K562 (cell line): ENCODE data around the gene SLC25A10. TPM values are rescaled to one million over a fixed set of nuclear protein-coding genes. Genes with fewer than 3 reads are reported as not detected.
A peak's percentile ranks its signal among the peaks of the same experiment; 100 is the strongest.

Experiments
- ATAC-seq: fragments of 200-7000 bp; cut with Tn5 transposase; 3 replicates; pipeline ENCODE4 v1.9.1; 2020; ENCODE audit warnings: moderate library complexity
- BruUV-seq: library from RNA; stranded (reverse); fragments of 400-500 nt; replicated peaks from 2 replicates; lab custom pipeline; 2021; lab: Mats Ljungman, UMichigan
- CTCF ChIA-PET: fragments of 300-600 bp; formaldehyde crosslinking; extraction: SDS; loops from one replicate; lab custom pipeline; 2021; ENCODE audit warnings: low intra/inter-chr PET ratio; lab: Yijun Ruan, JAX
- POLR2A ChIA-PET: fragments of 300-600, 350-650 bp; sonication (Branson Sonifier 250); formaldehyde crosslinking; extraction: SDS; loops from one replicate; lab custom pipeline; 2021; ENCODE audit warnings: antibody characterized with exemption, inconsistent platforms; lab: Yijun Ruan, JAX
- DNase-seq, 4 experiments: peaks; one replicate each; pipeline versions ENCODE4 v3.0.0 to v3.0.0-alpha.2; 2011 to 2018; ENCODE audit warnings: low spot score in 3 of 4, mixed read lengths in 3 of 4; ENCODE audit errors: extremely low read depth in 1 of 4
- FAIRE-seq: peaks from 2 replicates; lab custom pipeline; 2011; peaks lifted over from hg19 to GRCh38; lab: Jason Lieb, UNC
- H2AFZ ChIP-seq: 2 replicates; pipeline ENCODE4 v1.6.0; 2011; ENCODE audit warnings: low read depth, low read length, control low read depth, inconsistent platforms
- H3K27ac ChIP-seq: fragments of 200-600 bp; 3 replicates; pipeline ENCODE4 v1.8.0; 2011; ENCODE audit warnings: low read depth, mild to moderate bottlenecking, control low read depth, inconsistent platforms, low read length, moderate library complexity, mixed read lengths; ENCODE audit errors: extremely low read depth
- H3K27me3 ChIP-seq, 2 experiments: fragments of 300-600 bp in 1 of 2; 2 replicates in 1 of 2; 3 replicates in 1 of 2; pipeline versions ENCODE4 v1.6.0 to v1.8.0; 2011; ENCODE audit warnings: inconsistent platforms in 2 of 2, low read length in 2 of 2, mild to moderate bottlenecking in 1 of 2, mixed read lengths in 1 of 2, moderate library complexity in 1 of 2; ENCODE audit not compliant: control insufficient read depth in 2 of 2, insufficient read depth in 2 of 2
- H3K36me3 ChIP-seq: fragments of 300-600 bp; 3 replicates; pipeline ENCODE4 v1.8.0; 2011; ENCODE audit warnings: mild to moderate bottlenecking, low read length, inconsistent platforms; ENCODE audit not compliant: control insufficient read depth, insufficient read depth
- H3K4me1 ChIP-seq, 2 experiments: fragments of 200-600 bp in 1 of 2; replicated peaks in 1 of 2; 2 replicates in 1 of 2; 3 replicates in 1 of 2; pipeline versions ENCODE4 v1.5.1 to v1.8.0; 2011; ENCODE audit warnings: inconsistent platforms in 2 of 2, low read length in 2 of 2, mild to moderate bottlenecking in 1 of 2, mixed read lengths in 1 of 2, moderate library complexity in 1 of 2; ENCODE audit not compliant: control insufficient read depth in 2 of 2, insufficient read depth in 2 of 2
- H3K4me2 ChIP-seq: 2 replicates; pipeline ENCODE4 v1.6.1; 2011; ENCODE audit warnings: low read length, control low read depth, inconsistent platforms, mixed read lengths; ENCODE audit not compliant: insufficient read depth
- H3K4me3 ChIP-seq: fragments of 200-600 bp; sonication (generic), shearing (Covaris generic); 2 replicates; pipeline ENCODE4 v1.5.1; 2016; ENCODE audit warnings: control low read depth, inconsistent platforms
- H3K79me2 ChIP-seq: fragments of 200-600 bp; 3 replicates; pipeline ENCODE4 v1.8.0; 2011; ENCODE audit warnings: low read length, inconsistent platforms; ENCODE audit not compliant: control insufficient read depth, insufficient read depth
- H3K9ac ChIP-seq, 2 experiments: 2 replicates each; pipeline versions ENCODE4 v1.6.0 to v1.6.1; 2011; ENCODE audit warnings: low read depth in 2 of 2, low read length in 2 of 2, control low read depth in 1 of 2, inconsistent platforms in 1 of 2, mild to moderate bottlenecking in 1 of 2, mixed read lengths in 1 of 2; ENCODE audit not compliant: insufficient read depth in 1 of 2
- H3K9me1 ChIP-seq: one replicate; pipeline ENCODE4 v1.6.0; 2011; ENCODE audit warnings: inconsistent platforms, mild to moderate bottlenecking, low read length, moderate library complexity; ENCODE audit not compliant: control insufficient read depth, insufficient read depth
- H3K9me3 ChIP-seq: replicated peaks from 2 replicates; pipeline ENCODE4 v1.5.1; 2011; ENCODE audit warnings: low read depth, low read length, inconsistent platforms; ENCODE audit not compliant: control insufficient read depth, insufficient read depth
- H4K20me1 ChIP-seq: replicated peaks from 2 replicates; pipeline ENCODE4 v1.6.1; 2011; ENCODE audit warnings: low read length, inconsistent platforms, mixed read lengths; ENCODE audit not compliant: control insufficient read depth, insufficient read depth
- BCOR ChIP-seq: fragments of 450-650 bp; IDR thresholded peaks from 2 replicates; pipeline ENCODE4 v1.6.1; 2016
- CAMTA2 ChIP-seq: fragments of 250-450 bp; sonication (Bioruptor Pico); conservative IDR thresholded peaks from 2 replicates; pipeline ENCODE4 v1.5.1; 2022
- EP400 ChIP-seq: fragments of 450-650 bp; IDR thresholded peaks from 2 replicates; pipeline ENCODE4 v1.6.1; 2017; ENCODE audit warnings: antibody characterized with exemption, mild to moderate bottlenecking, moderate library complexity
- KHSRP ChIP-seq: fragments of 450-650 bp; IDR thresholded peaks from 2 replicates; pipeline ENCODE4 v1.6.1; 2017
- LCOR ChIP-seq: sonication (generic); formaldehyde crosslinking; IDR thresholded peaks from 2 replicates; pipeline ENCODE4 v1.8.0; 2022; ENCODE audit warnings: mild to moderate bottlenecking, missing genetic modification reagents
- PHB ChIP-seq: fragments of 250-450 bp; sonication (Bioruptor Pico); IDR thresholded peaks from 2 replicates; pipeline ENCODE4 v1.5.0; 2021
- POLR2AphosphoS5 ChIP-seq: IDR thresholded peaks from 2 replicates; pipeline ENCODE4 v1.6.1; 2011; ENCODE audit warnings: mild to moderate bottlenecking, low read depth, low read length, moderate library complexity; ENCODE audit not compliant: control insufficient read depth, insufficient read depth
- RAD51 ChIP-seq: fragments of 450-650 bp; IDR thresholded peaks from 2 replicates; pipeline ENCODE4 v1.7.1; 2016; ENCODE audit warnings: low read depth, mild to moderate bottlenecking, borderline replicate concordance
- RBM15 ChIP-seq: fragments of 200-400 bp; formaldehyde crosslinking; IDR thresholded peaks from 2 replicates; pipeline ENCODE4 v1.6.1; 2018; ENCODE audit warnings: mild to moderate bottlenecking, low read length, moderate library complexity; ENCODE audit not compliant: insufficient read depth
- RBM25 ChIP-seq: fragments of 200-400 bp; formaldehyde crosslinking; IDR thresholded peaks from 2 replicates; pipeline ENCODE4 v1.6.1; 2018; ENCODE audit warnings: low read length, low read depth, moderate library complexity; ENCODE audit not compliant: severe bottlenecking
- TFAM ChIP-seq: fragments of 250-450 bp; sonication (Bioruptor Pico); conservative IDR thresholded peaks from 2 replicates; pipeline ENCODE4 v1.5.0; 2021; ENCODE audit warnings: mild to moderate bottlenecking, moderate library complexity
- ZNF212 ChIP-seq: fragments of 450-650 bp; formaldehyde crosslinking; IDR thresholded peaks from 2 replicates; pipeline ENCODE4 v1.4.0; 2020; ENCODE audit warnings: mild to moderate bottlenecking
- ZNF316 ChIP-seq: fragments of 450-650 bp; IDR thresholded peaks from 2 replicates; pipeline ENCODE4 v1.6.1; 2016
- WGBS: fragments of 100-300 bp; shearing (Covaris generic); methylation state at CpG from one replicate; pipeline ENCODE4 v1.1.6; 2016; ENCODE audit warnings: low coverage, mixed read lengths; ENCODE audit not compliant: insufficient coverage; ENCODE audit errors: missing lambda C conversion rate; 5-methylcytosine and 5-hydroxymethylcytosine counted together
- in situ Hi-C: fragments of 300-500 bp; cut with MboI; formaldehyde crosslinking; loops from 4 replicates; pipeline ENCODE4 v1.15.0; 2018; ENCODE audit warnings: inconsistent platforms, mixed read lengths
- intact Hi-C: fragments of 100-400 bp; cut with micrococcal nuclease; formaldehyde crosslinking; loops from 2 replicates; pipeline ENCODE4 v1.14.2; 2022
- polyA plus RNA-seq, 8 experiments: library from polyadenylated mRNA; depleted of rRNA in 4 of 8; stranded (reverse) in 5 of 8; unstranded in 3 of 8; fragments of >200 nt; fragmentation: Nextera tagmentation in 2 of 8; fragmentation: Illumina TruSeq in 1 of 8; extraction: Ambion mirVana in 2 of 8; extraction: Trizol in 1 of 8; gene quantifications; 2 replicates each; pipeline versions ENCODE4 v1.2.1 to v1.2.3, GENCODE V29; 2011 to 2014; ENCODE audit warnings: inconsistent platforms in 1 of 8, missing spikeins in 1 of 8
- total RNA-seq, 7 experiments: library from RNA; depleted of rRNA in 6 of 7; stranded (reverse); fragments of >200 nt in 6 of 7; fragmentation: Illumina TruSeq in 2 of 7; extraction: Trizol in 2 of 7; gene quantifications; 2 replicates each; pipeline versions ENCODE4 v1.2.1 to v1.2.3, GENCODE V29; 2011 to 2021; ENCODE audit warnings: low replicate concordance in 1 of 7
- TF ChIP-seq, protein P1 (sequence below), 2 experiments: fragments of 450-650 bp; IDR thresholded peaks; 2 replicates each; pipeline ENCODE4 v1.6.1; 2018; ENCODE audit warnings: mild to moderate bottlenecking in 2 of 2, low read depth in 1 of 2; ENCODE audit not compliant: partially characterized antibody in 2 of 2
- TF ChIP-seq, protein P2 (sequence below): fragments of 250-450 bp; sonication (Bioruptor Pico); IDR thresholded peaks from 2 replicates; pipeline ENCODE4 v1.9.0; 2021; ENCODE audit warnings: mild to moderate bottlenecking, inconsistent platforms
- TF ChIP-seq, protein P3 (sequence below): fragments of 450-650 bp; IDR thresholded peaks from 2 replicates; pipeline ENCODE4 v1.6.1; 2016; ENCODE audit warnings: antibody characterized with exemption

SLC25A10 gene
- total and polyA plus RNA-seq, 9 of the 15 experiments (the other 6 are each of a cell fraction or from before 2014, with no cell fraction given): 0.10 to 85.6 (median 34.3) TPM

DNA sequence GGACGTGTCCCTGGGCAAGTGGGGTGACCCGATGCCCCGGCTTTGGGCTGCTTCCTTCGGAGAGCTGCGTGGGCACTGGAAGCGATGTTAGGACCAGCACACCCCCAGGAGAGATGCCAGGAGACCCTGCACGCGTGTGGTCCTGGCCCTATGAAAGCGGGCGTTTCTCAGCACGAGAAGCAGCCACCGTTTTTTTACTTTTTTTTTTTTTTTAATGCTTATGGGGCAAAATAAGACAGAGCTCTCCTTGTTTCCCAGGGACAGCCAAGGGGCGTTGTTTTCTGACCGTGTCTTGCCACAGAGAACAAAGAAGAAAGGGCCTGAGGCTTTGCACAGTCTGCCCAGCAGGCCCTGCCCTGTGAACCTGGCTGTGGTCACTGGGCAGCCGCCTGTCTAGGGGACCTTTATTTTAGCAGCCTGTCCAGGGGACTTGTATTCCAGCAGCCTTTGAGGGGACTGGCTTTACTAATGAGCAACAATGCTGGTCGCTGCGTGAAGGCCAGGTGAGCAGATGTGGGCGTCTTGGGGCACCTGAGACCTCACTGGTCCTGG lies 996 bp downstream of the SLC25A10 start:
- intact Hi-C loops (no loop called here), in situ Hi-C loops (no loop called here)
- Histone ChIP-seq H3K27me3 (no peaks in the 10 kb centered on the region), H4K20me1 (peaks cover 13% of the 10 kb centered on the region), H3K4me2 (peak overlapping the region; percentile 92), H2AFZ (no peak overlapping the region), H3K4me1 (peaks cover 23 to 87% of the 10 kb centered on the region in 2 experiments), H3K9me1 (peaks cover 2% of the 10 kb centered on the region), H3K9me3 (no peaks in the 10 kb centered on the region), H3K79me2 (peaks cover 39% of the 10 kb centered on the region), H3K9ac (peak overlapping the region; percentile 80 to 95), H3K4me3 (peak overlapping the region; percentile 93), H3K27ac (peak overlapping the region; percentile 88), H3K36me3 (peaks cover 54% of the 10 kb centered on the region; the same call in 2 of the 3 replicates)
- WGBS: 3% methylated on average over 16 of the region's 18 CpGs
- ChIA-PET POLR2A (interaction anchor here (0.6 to 5.2 kb wide), 6 partner anchors 9 to 224 kb away, joined by 3 to 59 read pairs (median 4); partner anchors contain the start of genes ARL16, HGS and MRPL12), CTCF (interaction anchor here (1.1 kb wide), 1 partner anchor 308 kb away, joined by 3 read pairs; no protein-coding TSS in a partner anchor)
- FAIRE-seq (no peak), DNase-seq (no peak), ATAC-seq (peak; percentile 2; the same call in 2 of the 3 replicates)
- BruUV-seq: no TSS peak
- 0 out of 2 replicates have a peak, but pooled peaks have one; percentile 8 for TF ChIP-seq BCOR
- TF ChIP-seq, protein P1, sequence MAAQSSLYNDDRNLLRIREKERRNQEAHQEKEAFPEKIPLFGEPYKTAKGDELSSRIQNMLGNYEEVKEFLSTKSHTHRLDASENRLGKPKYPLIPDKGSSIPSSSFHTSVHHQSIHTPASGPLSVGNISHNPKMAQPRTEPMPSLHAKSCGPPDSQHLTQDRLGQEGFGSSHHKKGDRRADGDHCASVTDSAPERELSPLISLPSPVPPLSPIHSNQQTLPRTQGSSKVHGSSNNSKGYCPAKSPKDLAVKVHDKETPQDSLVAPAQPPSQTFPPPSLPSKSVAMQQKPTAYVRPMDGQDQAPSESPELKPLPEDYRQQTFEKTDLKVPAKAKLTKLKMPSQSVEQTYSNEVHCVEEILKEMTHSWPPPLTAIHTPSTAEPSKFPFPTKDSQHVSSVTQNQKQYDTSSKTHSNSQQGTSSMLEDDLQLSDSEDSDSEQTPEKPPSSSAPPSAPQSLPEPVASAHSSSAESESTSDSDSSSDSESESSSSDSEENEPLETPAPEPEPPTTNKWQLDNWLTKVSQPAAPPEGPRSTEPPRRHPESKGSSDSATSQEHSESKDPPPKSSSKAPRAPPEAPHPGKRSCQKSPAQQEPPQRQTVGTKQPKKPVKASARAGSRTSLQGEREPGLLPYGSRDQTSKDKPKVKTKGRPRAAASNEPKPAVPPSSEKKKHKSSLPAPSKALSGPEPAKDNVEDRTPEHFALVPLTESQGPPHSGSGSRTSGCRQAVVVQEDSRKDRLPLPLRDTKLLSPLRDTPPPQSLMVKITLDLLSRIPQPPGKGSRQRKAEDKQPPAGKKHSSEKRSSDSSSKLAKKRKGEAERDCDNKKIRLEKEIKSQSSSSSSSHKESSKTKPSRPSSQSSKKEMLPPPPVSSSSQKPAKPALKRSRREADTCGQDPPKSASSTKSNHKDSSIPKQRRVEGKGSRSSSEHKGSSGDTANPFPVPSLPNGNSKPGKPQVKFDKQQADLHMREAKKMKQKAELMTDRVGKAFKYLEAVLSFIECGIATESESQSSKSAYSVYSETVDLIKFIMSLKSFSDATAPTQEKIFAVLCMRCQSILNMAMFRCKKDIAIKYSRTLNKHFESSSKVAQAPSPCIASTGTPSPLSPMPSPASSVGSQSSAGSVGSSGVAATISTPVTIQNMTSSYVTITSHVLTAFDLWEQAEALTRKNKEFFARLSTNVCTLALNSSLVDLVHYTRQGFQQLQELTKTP (IDR thresholded peaks at IDR 0.05; ENCODE audit: low read depth in 1 of 2, partially characterized antibody in 2 of 2): no peak
- no peak for TF ChIP-seq TFAM
- no peak for TF ChIP-seq PHB (CRISPR knock-in tag)
- TF ChIP-seq EP400: no peak
- TF ChIP-seq CAMTA2 (CRISPR knock-in tag): no peak
- TF ChIP-seq, protein P2, sequence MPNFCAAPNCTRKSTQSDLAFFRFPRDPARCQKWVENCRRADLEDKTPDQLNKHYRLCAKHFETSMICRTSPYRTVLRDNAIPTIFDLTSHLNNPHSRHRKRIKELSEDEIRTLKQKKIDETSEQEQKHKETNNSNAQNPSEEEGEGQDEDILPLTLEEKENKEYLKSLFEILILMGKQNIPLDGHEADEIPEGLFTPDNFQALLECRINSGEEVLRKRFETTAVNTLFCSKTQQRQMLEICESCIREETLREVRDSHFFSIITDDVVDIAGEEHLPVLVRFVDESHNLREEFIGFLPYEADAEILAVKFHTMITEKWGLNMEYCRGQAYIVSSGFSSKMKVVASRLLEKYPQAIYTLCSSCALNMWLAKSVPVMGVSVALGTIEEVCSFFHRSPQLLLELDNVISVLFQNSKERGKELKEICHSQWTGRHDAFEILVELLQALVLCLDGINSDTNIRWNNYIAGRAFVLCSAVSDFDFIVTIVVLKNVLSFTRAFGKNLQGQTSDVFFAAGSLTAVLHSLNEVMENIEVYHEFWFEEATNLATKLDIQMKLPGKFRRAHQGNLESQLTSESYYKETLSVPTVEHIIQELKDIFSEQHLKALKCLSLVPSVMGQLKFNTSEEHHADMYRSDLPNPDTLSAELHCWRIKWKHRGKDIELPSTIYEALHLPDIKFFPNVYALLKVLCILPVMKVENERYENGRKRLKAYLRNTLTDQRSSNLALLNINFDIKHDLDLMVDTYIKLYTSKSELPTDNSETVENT (CRISPR knock-in tag): no peak
- no peak for TF ChIP-seq RAD51
- peak; percentile 80 for TF ChIP-seq ZNF316
- TF ChIP-seq, protein P3, sequence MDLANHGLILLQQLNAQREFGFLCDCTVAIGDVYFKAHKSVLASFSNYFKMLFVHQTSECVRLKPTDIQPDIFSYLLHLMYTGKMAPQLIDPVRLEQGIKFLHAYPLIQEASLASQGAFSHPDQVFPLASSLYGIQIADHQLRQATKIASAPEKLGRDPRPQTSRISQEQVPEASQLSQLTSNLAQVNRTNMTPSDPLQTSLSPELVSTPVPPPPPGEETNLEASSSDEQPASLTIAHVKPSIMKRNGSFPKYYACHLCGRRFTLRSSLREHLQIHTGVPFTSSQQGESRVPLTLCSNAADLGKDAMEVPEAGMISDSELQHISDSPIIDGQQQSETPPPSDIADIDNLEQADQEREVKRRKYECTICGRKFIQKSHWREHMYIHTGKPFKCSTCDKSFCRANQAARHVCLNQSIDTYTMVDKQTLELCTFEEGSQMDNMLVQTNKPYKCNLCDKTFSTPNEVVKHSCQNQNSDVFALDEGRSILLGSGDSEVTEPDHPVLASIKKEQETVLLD: no peak
- no peak for TF ChIP-seq POLR2AphosphoS5
- TF ChIP-seq ZNF212 (CRISPR knock-in tag): no peak
- no peak for TF ChIP-seq LCOR (CRISPR knock-in tag)
- TF ChIP-seq RBM15: no peak
- TF ChIP-seq KHSRP: no peak
- TF ChIP-seq RBM25: no peak
